Lung (tissue), 12 donors: ENCODE results near the gene ABCC4. TPM values are rescaled to one million over a fixed set of nuclear protein-coding genes. Genes with fewer than 3 reads are reported as not detected.
"Not testable (repeated sequence)": the region's sequence is repeated elsewhere in the genome, so short reads cannot be mapped to it uniquely, and the experiment has no call there.

Experiments
- ATAC-seq: fragments of 200-7000 bp; cut with Tn5 transposase; one replicate; pipeline ENCODE4 v1.9.1; 2020; ENCODE audit warnings: moderate number of reproducible peaks; ENCODE audit not compliant: insufficient read depth, low FRiP score
- DNase-seq, 3 donors: peaks; one replicate each; pipeline ENCODE4 v3.0.0-alpha.2; 2013 to 2017
- H3K27ac ChIP-seq, 2 donors: one replicate each; pipeline ENCODE4 v1.5.1; 2013; ENCODE audit warnings: mild to moderate bottlenecking in 2 of 2, moderate library complexity in 2 of 2, control low read depth in 1 of 2, inconsistent platforms in 1 of 2, low read depth in 1 of 2, low read length in 1 of 2
- H3K27me3 ChIP-seq, 3 donors: one replicate each; pipeline ENCODE4 v1.5.1; 2013; ENCODE audit warnings: low read length in 2 of 3; ENCODE audit not compliant: control insufficient read depth in 3 of 3, insufficient read depth in 3 of 3
- H3K36me3 ChIP-seq, 4 donors: one replicate each; pipeline ENCODE4 v1.5.1; 2013; ENCODE audit warnings: low read length in 4 of 4, mild to moderate bottlenecking in 1 of 4, moderate library complexity in 1 of 4; ENCODE audit not compliant: control insufficient read depth in 4 of 4, insufficient read depth in 4 of 4
- H3K4me1 ChIP-seq, 5 donors: one replicate each; pipeline ENCODE4 v1.5.1; 2013; ENCODE audit warnings: low read length in 5 of 5, mild to moderate bottlenecking in 2 of 5, moderate library complexity in 1 of 5; ENCODE audit not compliant: control insufficient read depth in 5 of 5, insufficient read depth in 5 of 5
- H3K4me3 ChIP-seq: one replicate; pipeline ENCODE4 v1.5.1; 2013; ENCODE audit warnings: mild to moderate bottlenecking, control low read depth, moderate library complexity
- H3K9ac ChIP-seq, 2 donors: one replicate each; pipeline ENCODE4 v1.5.1; 2013; ENCODE audit warnings: low read length in 2 of 2, control low read depth in 1 of 2; ENCODE audit not compliant: insufficient read depth in 1 of 2
- H3K9me3 ChIP-seq, 4 donors: one replicate each; pipeline ENCODE4 v1.5.1; 2013; ENCODE audit warnings: low read length in 3 of 4, mild to moderate bottlenecking in 1 of 4, moderate library complexity in 1 of 4; ENCODE audit not compliant: control insufficient read depth in 4 of 4, insufficient read depth in 3 of 4
- CTCF ChIP-seq: IDR thresholded peaks from 2 replicates; pipeline ENCODE4 v1.5.1; 2012; ENCODE audit warnings: mild to moderate bottlenecking; ENCODE audit errors: control extremely low read depth, extremely low read depth
- WGBS, 2 donors: extraction: QIAGEN DNeasy Blood & Tissue Kit; methylation state at CpG; one replicate each; pipeline ENCODE4 v1.1.7; 2013; 5-methylcytosine and 5-hydroxymethylcytosine counted together
- polyA plus RNA-seq, 2 donors: library from polyadenylated mRNA; stranded (reverse); fragments of 200-250 nt; gene quantifications; one replicate each; pipeline ENCODE4 v1.2.1, GENCODE V29; 2013
- total RNA-seq, 2 donors: library from RNA; depleted of rRNA in 1 of 2; stranded (reverse); fragments of >200 nt in 1 of 2; gene quantifications; one replicate each; pipeline ENCODE4 v1.2.1, GENCODE V29; 2014 to 2021
- donor health status: control.
- donor health status: control.
- donor health status: Bipolar disorder and iron deficiency.
- donor health status: healthy.
- donor health status: DM: yes; HTN: yes; CAD: no.

The ABCC4 gene
- total and polyA plus RNA-seq, 4 donors = 7.1 to 38.7 (median 20.6) TPM

GRCh38 chr13:95296326-95296925 lies 4.8 kb downstream of the ABCC4 start:
- no peak for ATAC-seq

DNA sequence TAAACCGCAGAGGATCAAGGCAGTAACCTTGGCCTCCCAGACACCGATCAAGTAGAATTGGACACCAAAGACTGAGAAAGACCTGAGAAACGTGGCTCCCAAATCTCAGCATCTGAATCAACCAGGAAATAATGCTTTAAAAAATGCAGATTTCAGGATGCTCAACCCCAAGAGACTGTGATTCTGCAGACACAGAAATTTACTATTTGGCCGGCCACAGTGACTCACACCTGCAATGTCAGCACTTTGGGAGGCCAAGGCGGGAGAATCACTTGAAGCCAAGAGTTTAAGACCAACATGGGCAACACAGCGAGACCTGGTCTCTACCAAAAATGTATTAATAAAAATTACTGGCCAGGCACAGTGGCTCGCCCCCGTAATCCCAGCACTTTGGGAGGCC lies 6.2 kb downstream of the ABCC4 start:
- no peak for DNase-seq
- no peak overlapping the region for H3K9ac ChIP-seq
- peaks cover 0 to 3% (median 0%) of the 10 kb centered on the region in 5 donors for H3K4me1 ChIP-seq
- WGBS, 2 donors = 93 to 94% methylated on average over 8 of the region's 8 CpGs
- no peaks in the 10 kb centered on the region for H3K9me3 ChIP-seq
- H3K27ac ChIP-seq = no peak overlapping the region
- H3K4me3 ChIP-seq = no peak overlapping the region
- no peaks in the 10 kb centered on the region for H3K36me3 ChIP-seq
- no peaks in the 10 kb centered on the region for H3K27me3 ChIP-seq
- TF ChIP-seq CTCF = no peak
- ATAC-seq = no peak

More at GRCh38 chr13:95296326-95296925, 4.8 kb downstream of the ABCC4 start:
- no peaks in the 10 kb centered on the region for H3K36me3 ChIP-seq
- no peak overlapping the region for H3K9ac ChIP-seq
- DNase-seq = no peak
- H3K27me3 ChIP-seq = no peaks in the 10 kb centered on the region
- H3K27ac ChIP-seq = no peak overlapping the region
- TF ChIP-seq CTCF = peak; percentile 9
- 37 to 53% methylated on average over 4 of the region's 4 CpGs for WGBS, 2 donors
- H3K4me3 ChIP-seq = no peak overlapping the region
- H3K9me3 ChIP-seq = no peaks in the 10 kb centered on the region
- H3K4me1 ChIP-seq = peaks cover 0 to 3% (median 0%) of the 10 kb centered on the region in 5 donors

GRCh38 chr13:95292622-95293021 lies 8.6 kb downstream of the ABCC4 start:
- no peaks in the 10 kb centered on the region for H3K9me3 ChIP-seq
- no peak for DNase-seq
- H3K36me3 ChIP-seq = no peaks in the 10 kb centered on the region

GRCh38 chr13:95289901-95290300 lies 11.3 kb downstream of the ABCC4 start:
- ATAC-seq, H3K9ac ChIP-seq, H3K27me3 ChIP-seq, H3K4me1 ChIP-seq, H3K27ac ChIP-seq, DNase-seq, H3K9me3 ChIP-seq, H3K36me3 ChIP-seq, H3K4me3 ChIP-seq: not testable (repeated sequence)
- WGBS, 2 donors = 98 to 100% methylated on average over 4 of the region's 4 CpGs

More at GRCh38 chr13:95292622-95293021, 8.6 kb downstream of the ABCC4 start:
- no peak for ATAC-seq
- no peak overlapping the region for H3K9ac ChIP-seq
- H3K4me3 ChIP-seq = no peak overlapping the region
- no peak for TF ChIP-seq CTCF
- no peaks in the 10 kb centered on the region for H3K27me3 ChIP-seq
- H3K27ac ChIP-seq = no peak overlapping the region
- 97% methylated on average over 9 of the region's 9 CpGs for WGBS, 2 donors
- H3K4me1 ChIP-seq = peaks cover 0 to 3% (median 0%) of the 10 kb centered on the region in 5 donors
